OCI-LY3 (cell line): ENCODE data around the gene CHST15.

Source experiments
- H2AFZ ChIP-seq: fragments of 200-600, 300-600 bp; shearing (Covaris generic); 2 replicates; pipeline ENCODE4 v1.6.0; 2014; ENCODE audit warnings: antibody characterized with exemption, low read depth, low read length
- H3K27ac ChIP-seq: fragments of 200-600, 300-600 bp; sonication (generic); 2 replicates; pipeline ENCODE4 v1.5.1; 2014; ENCODE audit warnings: mild to moderate bottlenecking, low read length, moderate library complexity, mixed read lengths
- H3K27me3 ChIP-seq: fragments of 200-600, 300-600 bp; sonication (generic); 2 replicates; pipeline ENCODE4 v1.6.1; 2014; ENCODE audit warnings: low read depth, low read length, mixed read lengths
- H3K36me3 ChIP-seq: fragments of 200-600, 300-600 bp; sonication (generic); replicated peaks from 2 replicates; pipeline ENCODE3; 2014; ENCODE audit warnings: low read depth, low read length, mixed read lengths
- H3K4me1 ChIP-seq: fragments of 300-600, 200-600 bp; sonication (generic); 2 replicates; pipeline ENCODE4 v1.6.1; 2014; ENCODE audit warnings: low read length, mixed read lengths
- H3K4me2 ChIP-seq: fragments of 200-600, 300-600 bp; sonication (generic); 2 replicates; pipeline ENCODE4 v1.6.1; 2014; ENCODE audit warnings: low read length, mixed read lengths
- H3K4me3 ChIP-seq: fragments of 300-600, 200-600 bp; sonication (generic); 2 replicates; pipeline ENCODE4 v1.5.1; 2014; ENCODE audit warnings: antibody characterized with exemption, mild to moderate bottlenecking, low read length, moderate library complexity
- H3K79me2 ChIP-seq: fragments of 300-600, 200-600 bp; shearing (Covaris generic); 2 replicates; pipeline ENCODE4 v1.6.1; 2014; ENCODE audit warnings: mild to moderate bottlenecking, low read length, mixed read lengths
- H3K9ac ChIP-seq: fragments of 300-600, 200-600 bp; shearing (Covaris generic); 2 replicates; pipeline ENCODE4 v1.6.0; 2014; ENCODE audit warnings: mild to moderate bottlenecking, low read length, moderate library complexity
- H3K9me3 ChIP-seq: fragments of 200-600, 300-600 bp; shearing (Covaris generic); 2 replicates; pipeline ENCODE4 v1.6.1; 2014; ENCODE audit warnings: low read length, mixed read lengths; ENCODE audit not compliant: insufficient read depth
- H4K20me1 ChIP-seq: fragments of 200-600, 300-600 bp; sonication (generic); 2 replicates; pipeline ENCODE4 v1.6.1; 2016; ENCODE audit warnings: low read length, mixed read lengths; ENCODE audit not compliant: insufficient read depth
- CTCF ChIP-seq: fragments of 200-600, 300-600 bp; sonication (generic); IDR thresholded peaks from 2 replicates; pipeline ENCODE4 v1.5.1; 2014; ENCODE audit warnings: antibody characterized with exemption, low read length, low read depth
- EZH2phosphoT487 ChIP-seq: fragments of 200-600 bp; shearing (Covaris generic); IDR thresholded peaks from 2 replicates; pipeline ENCODE4 v1.6.1; 2018; ENCODE audit warnings: antibody characterized with exemption, mixed run types, low read depth

Gene CHST15

DNA sequence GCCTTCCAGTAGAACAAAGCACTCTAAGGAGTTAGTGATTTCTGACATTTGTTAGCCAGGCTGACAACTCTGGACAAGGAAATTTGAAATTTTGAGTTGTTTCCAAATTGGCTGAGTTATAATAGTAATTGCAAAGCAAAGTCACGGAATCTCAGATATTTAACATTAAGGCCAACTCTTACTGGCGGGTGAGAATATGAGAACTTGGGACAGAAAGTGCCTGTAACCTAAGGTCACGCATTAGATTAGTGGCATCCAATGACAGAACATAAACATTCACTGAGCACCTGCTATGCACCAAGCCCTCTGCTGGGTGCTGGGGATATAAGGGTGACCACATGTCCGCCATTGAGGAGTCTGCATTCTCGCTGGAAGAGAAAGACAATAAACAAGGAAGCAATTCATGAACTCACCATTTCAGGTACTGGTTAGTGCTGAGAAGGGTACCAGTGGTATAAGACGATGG, 45.5 kb upstream of the CHST15 start:
- Histone ChIP-seq H3K27me3 (peaks cover 23% of the 10 kb centered on the region; the same call in 1 of the 2 replicates), H3K4me2 (no peak overlapping the region), H3K9ac (no peak overlapping the region), H3K79me2 (no peaks in the 10 kb centered on the region), H3K27ac (no peak overlapping the region), H3K4me3 (no peak overlapping the region), H3K4me1 (peaks cover 4% of the 10 kb centered on the region; the same call in 1 of the 2 replicates), H4K20me1 (no peaks in the 10 kb centered on the region), H3K36me3 (no peaks in the 10 kb centered on the region), H2AFZ (no peak overlapping the region), H3K9me3 (no peaks in the 10 kb centered on the region)
- no peak for TF ChIP-seq CTCF
- no peak for TF ChIP-seq EZH2phosphoT487

DNA sequence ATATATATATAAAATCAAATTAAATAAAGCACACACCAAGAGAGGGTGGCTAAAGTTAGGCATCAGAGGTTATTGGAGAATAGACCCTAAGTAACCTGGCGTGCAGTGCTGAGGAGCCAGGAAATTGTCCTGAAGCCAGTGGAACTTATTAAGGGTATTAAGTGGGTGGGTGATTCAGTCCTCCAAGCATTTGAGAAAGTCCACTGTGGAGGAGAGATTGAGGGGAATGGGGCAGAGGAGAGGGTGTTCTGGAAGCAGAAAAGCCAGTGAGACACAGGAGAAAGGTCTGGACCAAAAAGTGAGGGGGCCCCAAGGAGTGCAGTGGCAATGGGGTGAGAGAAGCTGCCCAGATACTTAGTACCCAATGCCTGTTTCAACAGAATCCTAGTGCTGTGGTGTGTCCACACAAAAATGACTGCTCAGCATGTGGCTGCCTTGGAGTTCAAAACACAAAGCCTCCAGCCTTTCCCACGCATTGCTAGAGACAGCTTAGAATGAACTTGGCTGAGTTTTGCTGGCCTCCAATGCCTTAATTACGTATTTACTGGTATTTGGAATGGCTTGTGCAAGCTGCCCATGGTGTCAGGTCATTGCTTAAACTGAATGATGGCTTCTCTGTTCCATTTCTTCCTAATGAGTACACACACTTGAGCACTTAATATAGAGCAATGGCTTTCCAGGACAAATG, 44.9 kb upstream of the CHST15 start:
- no peak overlapping the region for H3K4me2 ChIP-seq
- H3K27ac ChIP-seq: no peak overlapping the region
- H3K4me3 ChIP-seq: no peak overlapping the region
- no peak overlapping the region for H2AFZ ChIP-seq
- no peaks in the 10 kb centered on the region for H3K79me2 ChIP-seq
- no peaks in the 10 kb centered on the region for H3K36me3 ChIP-seq
- no peaks in the 10 kb centered on the region for H3K9me3 ChIP-seq
- H4K20me1 ChIP-seq: no peaks in the 10 kb centered on the region
- H3K27me3 ChIP-seq: peaks cover 27% of the 10 kb centered on the region; the same call in 1 of the 2 replicates
- no peak overlapping the region for H3K9ac ChIP-seq
- no peak for TF ChIP-seq EZH2phosphoT487
- no peak for TF ChIP-seq CTCF
- H3K4me1 ChIP-seq: peaks cover 4% of the 10 kb centered on the region; the same call in 1 of the 2 replicates

GRCh38 chr10:124134251-124134893, 41.0 kb upstream of the CHST15 start:
- no peak for TF ChIP-seq EZH2phosphoT487
- TF ChIP-seq CTCF: no peak

GRCh38 chr10:124132876-124133275, 39.5 kb upstream of the CHST15 start:
- Histone ChIP-seq H3K27me3 (peaks cover 18% of the 10 kb centered on the region; the same call in 1 of the 2 replicates), H3K9ac (no peak overlapping the region), H3K4me2 (no peak overlapping the region), H3K27ac (no peak overlapping the region), H2AFZ (no peak overlapping the region), H3K4me3 (no peak overlapping the region), H3K79me2 (no peaks in the 10 kb centered on the region), H3K4me1 (no peaks in the 10 kb centered on the region), H3K36me3 (no peaks in the 10 kb centered on the region), H3K9me3 (no peaks in the 10 kb centered on the region), H4K20me1 (no peaks in the 10 kb centered on the region)
- TF ChIP-seq CTCF (no peak), EZH2phosphoT487 (no peak)

More at GRCh38 chr10:124134251-124134893, 41.0 kb upstream of the CHST15 start:
- H3K27me3 ChIP-seq: peaks cover 24% of the 10 kb centered on the region; the same call in 1 of the 2 replicates
- H3K4me2 ChIP-seq: no peak overlapping the region
- H3K27ac ChIP-seq: no peak overlapping the region
- no peaks in the 10 kb centered on the region for H3K4me1 ChIP-seq
- no peak overlapping the region for H3K9ac ChIP-seq
- no peak overlapping the region for H2AFZ ChIP-seq
- no peak overlapping the region for H3K4me3 ChIP-seq
- H3K79me2 ChIP-seq: no peaks in the 10 kb centered on the region
- H3K9me3 ChIP-seq: no peaks in the 10 kb centered on the region
- H4K20me1 ChIP-seq: no peaks in the 10 kb centered on the region
- H3K36me3 ChIP-seq: no peaks in the 10 kb centered on the region
